ENCODE data around the gene C7orf33.
"Not testable (repeated sequence)": the region's sequence is repeated elsewhere in the genome, so short reads cannot be mapped to it uniquely, and the experiment has no call there.

The C7orf33 gene

GRCh38 chr7:148581624-148582023, 8.9 kb upstream of the C7orf33 start:
- no peak for DNase-seq

DNA sequence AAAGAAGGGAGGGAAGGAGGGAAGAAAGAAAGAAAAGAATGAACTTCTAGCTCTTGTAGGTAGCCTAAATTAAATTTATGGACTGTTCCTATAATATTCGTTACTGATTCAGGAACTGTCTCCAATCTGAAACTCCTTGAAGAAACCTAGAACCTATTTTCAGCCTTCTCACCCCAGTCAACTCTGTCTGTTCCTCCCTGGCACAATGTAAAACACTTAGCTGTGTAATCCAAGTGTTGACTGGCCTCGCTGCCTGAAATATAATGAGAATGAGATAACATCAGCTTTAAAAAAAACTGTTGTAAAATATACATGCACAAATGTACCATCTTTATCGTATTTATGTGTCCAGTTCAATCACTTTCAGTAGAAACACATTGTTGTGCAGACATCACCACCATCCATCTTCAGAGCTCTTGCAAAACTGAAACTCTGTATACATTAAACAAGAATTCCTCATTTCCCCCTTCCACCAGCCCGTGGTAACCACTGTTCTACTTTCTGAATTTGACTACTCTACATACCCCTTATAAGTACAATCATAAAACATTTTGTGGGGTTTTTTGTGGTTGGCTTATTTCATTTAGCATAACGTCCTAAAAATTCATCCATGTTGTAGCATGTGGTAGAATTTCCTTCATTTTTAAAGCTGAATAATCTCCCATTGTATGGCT, 6.3 kb upstream of the C7orf33 start:
- DNase-seq = no peak

DNA sequence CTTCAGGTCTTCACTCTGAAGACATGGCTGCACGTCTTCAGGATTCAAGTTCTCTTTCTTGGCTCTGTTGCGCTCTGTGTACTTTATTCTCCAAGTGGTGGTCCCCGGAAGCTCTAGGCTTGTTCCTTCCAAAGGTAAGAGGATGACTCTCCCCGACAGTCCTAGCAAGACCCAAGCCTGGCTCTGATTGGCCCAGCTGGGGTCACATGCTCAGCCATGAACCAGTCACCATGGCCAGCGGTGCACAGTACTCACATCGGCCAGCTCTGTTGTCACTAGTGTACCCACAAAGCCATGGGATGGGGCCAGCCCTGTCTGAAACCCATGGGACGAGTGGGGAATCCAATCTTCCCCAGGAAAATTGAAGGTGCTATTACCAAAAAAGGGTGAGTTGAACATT, 5.2 kb upstream of the C7orf33 start:
- no peak for DNase-seq

DNA sequence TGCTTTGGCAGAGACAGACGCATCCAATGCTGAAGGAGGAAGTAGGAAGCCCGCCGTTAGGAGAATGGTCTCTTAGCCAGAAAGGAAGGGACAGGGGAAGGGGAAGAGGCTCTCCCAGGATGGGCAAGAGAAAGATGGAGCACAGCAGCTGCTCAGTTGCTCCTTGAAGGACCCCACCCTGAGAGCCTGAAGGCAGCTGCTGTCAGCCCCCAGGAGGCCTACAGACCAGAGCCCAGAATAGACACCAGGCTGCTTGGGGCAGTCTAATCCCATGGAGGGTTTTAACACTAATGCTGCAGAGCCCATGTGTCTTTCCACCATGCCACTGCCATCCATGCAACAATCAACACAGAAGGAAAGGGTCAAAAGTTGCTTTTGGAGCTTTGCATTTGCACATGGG, 3.5 kb upstream of the C7orf33 start:
- no peak for DNase-seq

GRCh38 chr7:148588168-148588567, 2.4 kb upstream of the C7orf33 start:
- no peak for DNase-seq

GRCh38 chr7:148588670-148589131, 1.9 kb upstream of the C7orf33 start:
- DNase-seq = no peak

DNA sequence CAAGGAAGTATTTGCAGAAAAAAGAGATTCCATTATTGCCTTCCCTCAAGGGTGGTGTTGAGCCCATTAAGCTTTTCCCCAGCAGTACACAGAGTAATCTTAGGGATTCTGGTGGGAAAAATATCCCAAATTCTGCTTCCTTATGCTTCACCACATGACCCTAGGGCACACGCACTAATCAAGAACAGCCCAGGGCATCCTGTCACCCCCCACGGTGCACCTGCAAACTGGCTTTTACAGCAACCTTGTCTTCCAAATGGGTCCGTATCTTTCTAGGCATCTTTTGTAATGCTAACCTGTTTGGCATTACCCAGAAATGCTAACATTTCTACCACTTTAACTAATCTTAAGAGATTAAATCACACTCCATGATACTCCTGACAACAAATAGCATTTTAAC, 926 bp upstream of the C7orf33 start:
- no peak for DNase-seq

DNA sequence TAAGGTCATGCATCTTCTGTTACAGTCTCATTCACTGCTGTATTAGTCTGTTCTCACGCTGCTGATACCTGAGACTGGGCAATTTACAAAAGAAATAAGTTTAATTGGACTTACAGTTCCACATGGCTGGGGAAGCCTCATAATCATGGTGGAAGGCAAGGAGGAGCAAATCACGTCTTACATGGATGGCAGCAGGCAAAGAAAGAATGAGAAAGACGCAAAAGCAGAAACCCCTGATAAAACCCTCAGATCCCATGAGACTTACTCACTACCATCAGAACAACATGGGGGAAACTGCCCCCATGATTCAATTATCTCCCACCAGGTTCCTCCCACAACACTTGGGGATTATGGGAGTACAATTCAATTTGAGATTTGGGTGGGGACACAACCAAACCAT, 5.8 kb downstream of the C7orf33 start:
- DNase-seq = not testable (repeated sequence)

DNA sequence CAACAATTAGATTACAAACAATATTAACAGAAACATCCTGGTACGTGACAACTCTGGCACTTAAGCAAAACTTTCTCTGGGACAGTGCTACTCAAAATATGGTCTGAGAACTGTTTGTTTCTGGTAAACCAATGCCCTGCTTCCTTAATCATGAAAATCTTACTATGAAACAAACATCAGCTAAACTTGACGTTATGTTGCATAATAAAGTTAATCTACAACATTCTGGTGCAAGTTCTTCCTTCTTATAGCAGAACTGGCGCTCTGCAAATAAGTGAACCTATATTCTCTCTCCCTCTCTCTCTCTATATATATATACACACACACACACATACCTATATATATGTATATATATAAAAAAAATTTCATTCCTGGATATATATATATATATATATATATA, 7.8 kb downstream of the C7orf33 start:
- no peak for DNase-seq

GRCh38 chr7:148605350-148605749, 14.8 kb downstream of the C7orf33 start:
- no peak for DNase-seq

- DNase-seq = no peak
Measured at GRCh38 chr7:148607151-148607661, 16.6 kb downstream of the C7orf33 start.

GRCh38 chr7:148609045-148609725, 18.6 kb downstream of the C7orf33 start:
- no peak for DNase-seq

GRCh38 chr7:148611692-148612091, 21.1 kb downstream of the C7orf33 start:
- no peak for DNase-seq

GRCh38 chr7:148615085-148615730, 24.6 kb downstream of the C7orf33 start:
- DNase-seq = no peak

DNA sequence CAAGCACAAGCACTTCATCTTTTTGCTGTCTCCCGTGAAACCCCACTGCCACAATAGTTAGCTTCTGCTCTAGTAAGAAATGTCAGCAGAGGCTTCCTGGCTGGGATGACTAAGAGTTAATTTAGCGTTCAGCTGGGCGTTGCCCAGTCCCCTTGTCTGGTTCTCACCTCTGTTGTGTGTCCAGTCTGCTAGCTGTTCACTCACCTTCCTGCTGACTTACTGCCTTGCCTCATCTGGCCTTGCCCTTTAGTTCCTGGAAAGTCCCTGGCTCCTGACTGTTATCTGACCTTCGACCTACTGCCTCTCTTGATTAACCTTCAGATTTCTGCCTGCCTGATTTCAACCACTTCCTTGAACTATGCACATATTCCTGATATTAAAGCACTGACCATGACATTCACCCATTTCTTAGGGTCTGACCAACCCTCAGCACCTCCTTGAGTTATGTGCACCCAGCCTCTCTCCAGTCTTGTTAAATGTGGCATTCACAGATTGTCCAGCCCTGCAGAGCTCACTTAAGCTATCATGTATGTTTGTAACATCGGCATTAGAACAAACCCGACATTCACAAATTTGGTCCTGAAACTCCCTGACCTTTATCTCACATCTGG, 30.3 kb downstream of the C7orf33 start:
- DNase-seq = no peak

- no peak for DNase-seq
Measured at GRCh38 chr7:148621563-148621962, 31.0 kb downstream of the C7orf33 start.

GRCh38 chr7:148622887-148623585, 32.5 kb downstream of the C7orf33 start:
- DNase-seq = no peak

GRCh38 chr7:148623586-148624282, 33.2 kb downstream of the C7orf33 start:
- DNase-seq = no peak

GRCh38 chr7:148624735-148625134, 34.2 kb downstream of the C7orf33 start:
- no peak for DNase-seq

DNA sequence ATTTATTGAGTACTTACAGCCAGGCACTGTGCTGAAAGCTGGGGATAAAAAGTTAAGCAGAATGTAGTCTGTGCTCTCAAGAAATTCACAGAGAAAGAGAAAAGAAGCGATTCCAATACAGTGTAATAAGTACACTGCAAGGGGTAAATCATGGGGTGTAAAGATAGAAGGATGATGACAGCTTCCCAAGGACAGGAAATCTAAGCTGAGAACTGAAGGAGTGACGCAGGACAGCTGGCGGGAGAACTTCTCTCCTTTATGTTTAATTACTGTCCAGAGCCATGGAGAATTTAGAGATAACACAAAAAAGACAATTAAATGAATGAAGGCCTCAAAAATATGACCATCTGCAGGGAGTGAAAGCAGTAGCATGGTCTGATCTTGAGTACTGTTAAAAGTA, 34.8 kb downstream of the C7orf33 start:
- no peak for DNase-seq

DNA sequence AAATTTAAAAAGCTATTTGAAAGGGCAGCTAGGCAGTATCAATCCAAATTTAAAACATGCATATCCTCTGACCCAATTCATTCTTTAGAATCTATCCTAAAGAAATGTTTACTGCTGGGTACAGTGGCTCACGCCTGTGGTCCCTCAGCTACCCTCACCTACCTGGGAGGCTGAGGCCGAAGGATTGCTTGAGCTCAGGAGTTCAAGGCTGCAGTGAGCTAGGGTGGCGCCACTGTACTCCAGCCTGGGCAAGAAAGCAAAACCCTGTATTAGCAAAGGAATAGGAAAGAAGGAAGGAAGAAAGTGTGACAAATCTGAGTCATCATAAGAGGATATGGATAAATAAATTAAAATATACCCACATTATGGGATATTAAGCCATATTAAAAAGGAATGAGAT, 36.3 kb downstream of the C7orf33 start:
- DNase-seq = no peak

DNA sequence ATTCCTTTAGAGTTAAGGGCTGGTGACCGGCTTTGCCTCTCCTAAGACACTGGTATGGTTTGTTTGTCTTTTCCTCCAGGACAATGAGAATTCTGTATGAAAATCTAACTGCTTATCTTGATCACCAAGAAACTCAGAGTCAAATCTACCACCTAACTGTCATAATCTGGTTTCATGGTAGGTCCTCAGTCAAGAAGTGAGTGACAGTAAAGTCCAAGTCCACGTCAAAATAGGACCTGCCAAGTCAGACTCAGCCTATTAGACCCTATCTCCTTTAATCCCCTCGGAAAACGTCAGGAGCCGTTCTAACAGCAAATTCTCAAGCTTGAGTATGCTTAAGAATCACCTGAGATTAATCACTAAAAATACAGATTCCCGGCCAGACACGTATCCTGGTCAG, 37.4 kb downstream of the C7orf33 start:
- DNase-seq = no peak

All from CD4-positive, alpha-beta T cell treated with Interleukin-17A for 4 hours (primary cell).